ENCODE measurements around the gene SLC39A11. TPM values are rescaled to one million over a fixed set of nuclear protein-coding genes. Genes with fewer than 3 reads are reported as not detected.

The SLC39A11 gene
- total RNA-seq, 2 experiments from 2014 or later = 25.6 to 51.5 TPM

- Histone ChIP-seq H3K4me3 (ENCODE audit: low read depth, low read length, poor library complexity, severe bottlenecking) (no peak overlapping the region), H3K9me3 (ENCODE audit: low read length) (peaks cover 16% of the 10 kb centered on the region), H3K4me1 (ENCODE audit: insufficient read depth, low read length, poor library complexity, severe bottlenecking) (peaks cover 6% of the 10 kb centered on the region), H3K36me3 (ENCODE audit: insufficient read depth, low read length) (peaks cover under 1% of the 10 kb centered on the region; the same call in 1 of the 2 replicates), H2AFZ (ENCODE audit: low read length) (no peak overlapping the region), H3K27ac (ENCODE audit: low read depth, low read length, poor library complexity, severe bottlenecking) (no peak overlapping the region), H3K9me2 (ENCODE audit: insufficient read depth, low read length) (no peaks in the 10 kb centered on the region), H3K79me2 (ENCODE audit: insufficient read depth, low read depth, low read length) (no peaks in the 10 kb centered on the region), H4K20me1 (ENCODE audit: insufficient read depth, low read length) (no peaks in the 10 kb centered on the region), H3K4me2 (ENCODE audit: low read length) (no peak overlapping the region)
- intact Hi-C loops (cut with micrococcal nuclease; ENCODE audit: unreplicated experiment) = no loop called here
- CTCF ChIA-PET (ENCODE audit: unreplicated experiment) = no interaction called here
- POLR2A ChIA-PET = no interaction called here
- no peak for DNase-seq (ENCODE audit: low spot score)
- BruUV-seq (replicated peaks) = no TSS peak
- TF ChIP-seq EZH2phosphoT487 (IDR thresholded peaks at IDR 0.05; ENCODE audit: borderline replicate concordance, low read depth, low read length) = no peak
- TF ChIP-seq, protein P1, sequence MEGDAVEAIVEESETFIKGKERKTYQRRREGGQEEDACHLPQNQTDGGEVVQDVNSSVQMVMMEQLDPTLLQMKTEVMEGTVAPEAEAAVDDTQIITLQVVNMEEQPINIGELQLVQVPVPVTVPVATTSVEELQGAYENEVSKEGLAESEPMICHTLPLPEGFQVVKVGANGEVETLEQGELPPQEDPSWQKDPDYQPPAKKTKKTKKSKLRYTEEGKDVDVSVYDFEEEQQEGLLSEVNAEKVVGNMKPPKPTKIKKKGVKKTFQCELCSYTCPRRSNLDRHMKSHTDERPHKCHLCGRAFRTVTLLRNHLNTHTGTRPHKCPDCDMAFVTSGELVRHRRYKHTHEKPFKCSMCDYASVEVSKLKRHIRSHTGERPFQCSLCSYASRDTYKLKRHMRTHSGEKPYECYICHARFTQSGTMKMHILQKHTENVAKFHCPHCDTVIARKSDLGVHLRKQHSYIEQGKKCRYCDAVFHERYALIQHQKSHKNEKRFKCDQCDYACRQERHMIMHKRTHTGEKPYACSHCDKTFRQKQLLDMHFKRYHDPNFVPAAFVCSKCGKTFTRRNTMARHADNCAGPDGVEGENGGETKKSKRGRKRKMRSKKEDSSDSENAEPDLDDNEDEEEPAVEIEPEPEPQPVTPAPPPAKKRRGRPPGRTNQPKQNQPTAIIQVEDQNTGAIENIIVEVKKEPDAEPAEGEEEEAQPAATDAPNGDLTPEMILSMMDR (conservative IDR thresholded peaks at IDR 0.05; ENCODE audit: low read length) = no peak
Measured at GRCh38 chr17:73018599-73018998, 73.9 kb downstream of the SLC39A11 start.

GRCh38 chr17:73017658-73018057, 74.8 kb downstream of the SLC39A11 start:
- Histone ChIP-seq H3K36me3 (ENCODE audit: insufficient read depth, low read length) (no peaks in the 10 kb centered on the region; the same call in 1 of the 2 replicates), H3K4me3 (ENCODE audit: low read depth, low read length, poor library complexity, severe bottlenecking) (no peak overlapping the region), H3K79me2 (ENCODE audit: insufficient read depth, low read depth, low read length) (no peaks in the 10 kb centered on the region), H2AFZ (ENCODE audit: low read length) (no peak overlapping the region), H3K27ac (ENCODE audit: low read depth, low read length, poor library complexity, severe bottlenecking) (no peak overlapping the region), H3K9me3 (ENCODE audit: low read length) (peaks cover 16% of the 10 kb centered on the region), H3K4me2 (ENCODE audit: low read length) (no peak overlapping the region), H4K20me1 (ENCODE audit: insufficient read depth, low read length) (no peaks in the 10 kb centered on the region), H3K9me2 (ENCODE audit: insufficient read depth, low read length) (no peaks in the 10 kb centered on the region), H3K4me1 (ENCODE audit: insufficient read depth, low read length, poor library complexity, severe bottlenecking) (peaks cover 10% of the 10 kb centered on the region)
- DNase-seq (ENCODE audit: low spot score) = no peak
- intact Hi-C loops (cut with micrococcal nuclease; ENCODE audit: unreplicated experiment) = no loop called here
- CTCF ChIA-PET (ENCODE audit: unreplicated experiment) = no interaction called here
- TF ChIP-seq EZH2phosphoT487 (IDR thresholded peaks at IDR 0.05; ENCODE audit: borderline replicate concordance, low read depth, low read length) = no peak
- TF ChIP-seq, protein P1 (conservative IDR thresholded peaks at IDR 0.05; ENCODE audit: low read length) = no peak
- POLR2A ChIA-PET = interaction anchor here (0.6 kb wide), 1 partner anchor 93 kb away, joined by 3 read pairs; no protein-coding TSS in a partner anchor
- no TSS peak for BruUV-seq (replicated peaks)

DNA sequence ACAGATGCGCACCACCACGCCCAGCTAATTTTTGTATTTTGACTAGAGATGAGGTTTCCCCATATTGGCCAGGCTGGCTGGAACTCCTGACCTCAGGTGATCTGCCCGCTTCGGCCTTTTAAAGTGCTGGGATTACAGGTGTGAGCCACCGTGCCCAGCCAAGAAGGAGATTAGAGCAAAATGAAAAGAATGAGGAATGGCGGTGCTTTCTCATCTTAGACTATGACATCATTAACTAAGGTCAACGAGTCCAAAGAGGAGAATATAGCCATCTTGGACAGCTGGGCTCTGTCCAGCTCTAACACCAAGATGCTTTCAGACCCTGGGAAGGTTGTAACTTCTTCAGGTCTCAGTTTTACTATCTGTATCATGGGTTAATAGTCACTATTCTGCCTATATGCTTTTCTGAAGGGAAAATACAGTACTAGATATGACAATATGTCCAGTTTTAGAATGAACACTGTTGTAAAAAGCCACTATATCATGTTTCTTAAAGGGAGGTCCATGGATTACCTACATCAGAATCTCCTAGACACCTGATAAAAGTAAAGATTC, 76.7 kb downstream of the SLC39A11 start:
- POLR2A ChIA-PET = interaction anchor here (1.0 kb wide), 2 partner anchors 14 to 25 kb away, joined by 3 read pairs; no protein-coding TSS in a partner anchor
- TF ChIP-seq, protein P1 (conservative IDR thresholded peaks at IDR 0.05; ENCODE audit: low read length) = no peak
- no peak for TF ChIP-seq EZH2phosphoT487 (IDR thresholded peaks at IDR 0.05; ENCODE audit: borderline replicate concordance, low read depth, low read length)
- H3K27ac ChIP-seq (ENCODE audit: low read depth, low read length, poor library complexity, severe bottlenecking) = no peak overlapping the region
- H3K9me2 ChIP-seq (ENCODE audit: insufficient read depth, low read length) = no peaks in the 10 kb centered on the region
- CTCF ChIA-PET (ENCODE audit: unreplicated experiment) = no interaction called here
- no peak overlapping the region for H3K4me3 ChIP-seq (ENCODE audit: low read depth, low read length, poor library complexity, severe bottlenecking)
- peaks cover 16% of the 10 kb centered on the region for H3K9me3 ChIP-seq (ENCODE audit: low read length)
- H3K79me2 ChIP-seq (ENCODE audit: insufficient read depth, low read depth, low read length) = no peaks in the 10 kb centered on the region
- BruUV-seq (replicated peaks) = no TSS peak
- H3K36me3 ChIP-seq (ENCODE audit: insufficient read depth, low read length) = no peaks in the 10 kb centered on the region; the same call in 1 of the 2 replicates
- peaks cover 10% of the 10 kb centered on the region for H3K4me1 ChIP-seq (ENCODE audit: insufficient read depth, low read length, poor library complexity, severe bottlenecking)
- DNase-seq (ENCODE audit: low spot score) = no peak
- intact Hi-C loops (cut with micrococcal nuclease; ENCODE audit: unreplicated experiment) = no loop called here
- H4K20me1 ChIP-seq (ENCODE audit: insufficient read depth, low read length) = no peaks in the 10 kb centered on the region
- H2AFZ ChIP-seq (ENCODE audit: low read length) = no peak overlapping the region
- H3K4me2 ChIP-seq (ENCODE audit: low read length) = no peak overlapping the region

Data from OCI-LY7 (cell line).